Astrocyte (in vitro differentiated cells and primary cell): ENCODE data around the gene CTNNA2.

Experiments
- EZH2 ChIP-seq: IDR thresholded peaks from 2 replicates; pipeline ENCODE4 v1.6.1; 2012; ENCODE audit warnings: mild to moderate bottlenecking, low read length, inconsistent platforms; ENCODE audit not compliant: insufficient read depth
- TF ChIP-seq, protein P1 (sequence below): IDR thresholded peaks from 2 replicates; pipeline ENCODE4 v1.5.1; 2011; ENCODE audit warnings: low read depth, mild to moderate bottlenecking, inconsistent platforms, low read length, moderate library complexity; ENCODE audit not compliant: insufficient read depth

DNA sequence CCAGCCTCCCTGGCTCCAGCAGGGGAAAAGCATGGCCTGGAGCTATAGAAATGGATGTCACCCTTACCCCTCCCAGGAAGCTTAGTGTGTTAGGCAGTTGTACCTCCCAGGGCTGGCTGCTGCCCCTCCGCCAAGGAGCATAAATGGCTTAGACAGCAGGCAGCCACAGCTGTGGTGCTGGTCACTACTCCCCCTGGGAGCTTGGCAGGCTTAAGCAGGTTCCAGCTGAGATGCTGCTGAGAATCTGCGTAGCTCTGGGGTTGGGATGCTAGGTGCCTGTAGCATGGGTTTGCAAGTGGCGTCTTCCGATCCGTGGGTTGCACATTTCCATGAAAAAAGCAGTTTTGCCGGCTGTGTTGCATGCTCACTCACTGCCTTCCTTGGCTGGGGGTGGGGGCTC lies 369.7 kb downstream of the CTNNA2 start:
- no peak for TF ChIP-seq EZH2
- TF ChIP-seq, protein P1, sequence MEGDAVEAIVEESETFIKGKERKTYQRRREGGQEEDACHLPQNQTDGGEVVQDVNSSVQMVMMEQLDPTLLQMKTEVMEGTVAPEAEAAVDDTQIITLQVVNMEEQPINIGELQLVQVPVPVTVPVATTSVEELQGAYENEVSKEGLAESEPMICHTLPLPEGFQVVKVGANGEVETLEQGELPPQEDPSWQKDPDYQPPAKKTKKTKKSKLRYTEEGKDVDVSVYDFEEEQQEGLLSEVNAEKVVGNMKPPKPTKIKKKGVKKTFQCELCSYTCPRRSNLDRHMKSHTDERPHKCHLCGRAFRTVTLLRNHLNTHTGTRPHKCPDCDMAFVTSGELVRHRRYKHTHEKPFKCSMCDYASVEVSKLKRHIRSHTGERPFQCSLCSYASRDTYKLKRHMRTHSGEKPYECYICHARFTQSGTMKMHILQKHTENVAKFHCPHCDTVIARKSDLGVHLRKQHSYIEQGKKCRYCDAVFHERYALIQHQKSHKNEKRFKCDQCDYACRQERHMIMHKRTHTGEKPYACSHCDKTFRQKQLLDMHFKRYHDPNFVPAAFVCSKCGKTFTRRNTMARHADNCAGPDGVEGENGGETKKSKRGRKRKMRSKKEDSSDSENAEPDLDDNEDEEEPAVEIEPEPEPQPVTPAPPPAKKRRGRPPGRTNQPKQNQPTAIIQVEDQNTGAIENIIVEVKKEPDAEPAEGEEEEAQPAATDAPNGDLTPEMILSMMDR: no peak
